Measurements from ENCODE around the gene GNAS.
A peak's percentile ranks its signal among the peaks of the same experiment; 100 is the strongest.

Gene GNAS

GRCh38 chr20:58886546-58886945 lies 34.0 kb downstream of the GNAS start:
- no peak for DNase-seq

DNA sequence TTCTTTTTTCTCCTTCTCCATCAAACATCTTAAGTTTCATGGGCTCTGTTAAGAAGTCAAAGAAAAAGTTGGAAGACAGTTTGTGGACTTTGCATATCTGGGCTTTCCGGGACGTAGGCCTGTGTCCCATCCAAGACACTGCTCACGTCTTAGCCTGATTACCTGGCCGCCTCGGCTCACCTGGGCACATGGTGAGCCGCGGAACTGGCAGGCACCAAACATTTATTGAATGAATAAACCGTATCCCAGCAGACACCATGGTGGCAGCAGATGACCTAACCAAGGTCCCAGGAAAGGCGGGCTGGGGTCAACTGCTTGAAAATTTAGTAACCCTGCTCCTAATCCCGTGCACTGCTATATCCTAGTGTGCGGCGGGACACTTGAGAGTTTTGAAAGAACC lies 35.6 kb downstream of the GNAS start:
- no peak for DNase-seq

- peak; percentile 77 for DNase-seq
Measured at GRCh38 chr20:58888521-58889333, 36.2 kb downstream of the GNAS start.

DNA sequence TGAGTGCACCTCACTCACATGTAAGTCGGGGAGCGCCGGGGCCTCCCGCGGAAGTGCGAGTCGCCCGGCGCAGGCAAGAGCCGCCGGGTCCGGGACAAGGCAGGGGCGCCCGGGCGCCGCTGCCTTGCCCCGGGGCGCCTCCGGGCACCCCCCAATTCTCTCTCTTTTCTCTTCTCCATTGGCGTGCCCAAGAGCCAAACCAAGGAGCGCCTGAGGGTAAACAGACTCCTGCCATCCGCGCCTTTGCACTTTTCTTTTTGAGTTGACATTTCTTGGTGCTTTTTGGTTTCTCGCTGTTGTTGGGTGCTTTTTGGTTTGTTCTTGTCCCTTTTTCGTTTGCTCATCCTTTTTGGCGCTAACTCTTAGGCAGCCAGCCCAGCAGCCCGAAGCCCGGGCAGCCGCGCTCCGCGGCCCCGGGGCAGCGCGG lies 36.8 kb downstream of the GNAS start:
- no peak for DNase-seq

DNA sequence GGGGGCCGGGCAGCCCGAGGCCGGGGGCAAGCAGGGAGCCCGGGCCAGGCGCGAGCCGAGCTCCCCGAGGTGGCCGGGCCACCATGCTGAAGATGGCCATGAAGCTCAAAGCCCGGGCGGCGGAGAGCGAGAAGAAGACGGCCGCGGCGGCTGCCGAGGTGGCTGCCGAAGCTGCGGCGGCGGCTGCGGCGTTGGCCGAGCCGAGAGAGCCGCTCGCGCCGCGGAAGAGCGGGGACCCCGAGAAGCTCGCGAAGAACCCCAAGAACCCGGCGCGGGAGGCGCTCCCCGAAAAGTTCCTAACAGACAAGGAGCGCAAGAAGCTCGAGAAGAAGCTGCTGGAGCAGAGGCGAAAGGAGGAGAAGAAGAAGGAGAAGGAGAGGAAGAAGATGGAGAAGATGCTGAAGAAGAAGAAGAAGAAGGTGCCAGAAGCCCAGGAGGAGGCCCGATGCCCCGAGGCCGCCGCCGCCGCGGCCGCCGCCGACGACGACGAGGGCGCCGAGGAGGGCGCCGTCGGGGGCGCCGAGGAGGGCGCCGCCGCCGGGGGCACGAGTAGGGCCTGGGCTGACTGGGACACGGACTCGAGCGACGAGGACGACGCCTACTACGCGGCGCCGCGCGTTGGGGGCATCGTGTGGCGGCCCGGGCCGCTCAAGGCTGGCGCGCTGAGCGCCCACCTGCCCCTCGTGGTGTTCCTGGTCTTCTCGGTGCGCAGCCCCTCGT lies 37.4 kb downstream of the GNAS start:
- no peak for DNase-seq

DNA sequence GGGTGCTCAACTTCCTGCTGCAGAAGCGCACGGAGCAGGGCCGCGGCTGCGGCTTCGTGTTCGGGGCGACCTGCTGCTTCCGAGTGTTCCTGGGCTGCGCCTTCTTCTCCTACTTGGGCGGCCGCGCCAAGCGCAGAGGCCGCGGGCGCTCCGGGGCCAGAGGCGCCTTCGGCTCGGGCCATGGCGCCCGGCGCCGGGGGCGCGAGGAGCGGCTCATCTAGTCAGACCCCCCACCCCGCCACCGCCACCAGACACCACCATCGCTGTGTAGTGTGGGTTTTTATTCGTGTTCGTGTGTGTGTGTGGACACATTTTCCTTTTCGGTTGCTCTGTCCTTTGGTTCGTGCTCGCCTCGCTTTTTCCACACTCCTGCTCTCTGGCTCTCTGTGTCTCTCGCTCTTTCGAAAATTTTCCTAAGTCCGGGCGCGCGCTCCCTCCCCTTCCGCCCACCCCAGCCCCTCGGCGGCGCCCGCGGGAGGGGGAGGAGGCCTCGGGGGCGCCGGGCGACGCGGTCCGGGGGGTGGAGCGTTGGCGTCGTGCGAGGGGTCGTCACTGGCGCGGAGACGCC lies 38.1 kb downstream of the GNAS start:
- DNase-seq = peak; percentile 69

GRCh38 chr20:58891086-58891717 lies 38.7 kb downstream of the GNAS start:
- DNase-seq = peak; percentile 72

- no peak for DNase-seq
Measured at GRCh38 chr20:58891718-58892140, 39.2 kb downstream of the GNAS start.

GRCh38 chr20:58892141-58892931 lies 39.8 kb downstream of the GNAS start:
- DNase-seq = peak; percentile 69

DNA sequence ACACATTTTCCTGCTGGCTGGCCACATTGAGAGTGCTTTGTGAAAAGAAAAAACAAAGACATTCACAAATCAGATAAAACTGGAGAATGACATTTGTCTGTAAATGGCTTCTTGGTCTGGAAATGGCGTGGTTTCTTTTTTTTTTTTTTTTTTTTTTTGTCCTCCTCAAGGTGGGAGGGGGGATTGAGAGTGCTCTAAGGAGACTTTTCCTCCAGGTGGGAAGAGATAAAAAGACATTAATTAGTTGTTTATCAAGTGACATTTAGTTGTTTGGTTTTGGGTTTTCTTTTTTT lies 40.4 kb downstream of the GNAS start:
- no peak for DNase-seq

- DNase-seq = no peak
Measured at GRCh38 chr20:58893355-58894120, 41.0 kb downstream of the GNAS start.

DNA sequence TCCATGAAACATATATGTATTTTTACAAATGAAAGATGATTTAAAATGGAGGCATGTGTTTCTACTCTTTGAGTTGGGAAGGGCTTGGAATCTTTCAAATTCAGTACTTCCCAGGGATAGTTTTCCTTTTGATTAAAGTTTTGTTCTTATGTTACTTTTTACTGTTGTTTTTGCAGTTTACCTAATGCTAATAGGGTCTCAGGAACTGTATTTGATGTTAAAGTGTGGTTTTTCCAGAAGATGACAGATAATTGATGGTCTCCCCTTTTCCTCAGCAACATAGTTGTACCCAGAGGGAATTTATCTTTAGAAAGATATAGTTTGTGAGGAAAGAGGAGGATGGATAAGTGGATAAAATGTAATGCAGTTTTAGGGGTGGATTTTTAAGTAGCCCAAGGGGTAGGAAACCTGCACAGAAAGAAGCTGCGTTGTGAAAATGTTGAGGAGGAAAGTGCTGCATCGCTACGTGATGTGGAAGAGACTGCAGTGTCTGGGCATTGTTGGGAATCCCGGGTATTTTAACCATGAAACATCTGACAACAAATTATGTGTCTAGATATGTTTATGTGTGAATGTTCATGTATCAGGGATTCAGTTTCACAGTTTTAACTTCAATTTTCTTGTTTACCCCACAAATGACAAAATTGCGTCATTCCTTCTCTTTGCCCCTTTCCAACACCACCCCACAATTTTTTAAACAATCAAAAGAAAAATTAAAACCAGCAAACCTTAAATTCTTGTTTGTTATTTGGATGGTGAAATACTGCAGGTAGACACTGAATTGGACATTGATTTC lies 42.3 kb downstream of the GNAS start:
- no peak for DNase-seq

DNA sequence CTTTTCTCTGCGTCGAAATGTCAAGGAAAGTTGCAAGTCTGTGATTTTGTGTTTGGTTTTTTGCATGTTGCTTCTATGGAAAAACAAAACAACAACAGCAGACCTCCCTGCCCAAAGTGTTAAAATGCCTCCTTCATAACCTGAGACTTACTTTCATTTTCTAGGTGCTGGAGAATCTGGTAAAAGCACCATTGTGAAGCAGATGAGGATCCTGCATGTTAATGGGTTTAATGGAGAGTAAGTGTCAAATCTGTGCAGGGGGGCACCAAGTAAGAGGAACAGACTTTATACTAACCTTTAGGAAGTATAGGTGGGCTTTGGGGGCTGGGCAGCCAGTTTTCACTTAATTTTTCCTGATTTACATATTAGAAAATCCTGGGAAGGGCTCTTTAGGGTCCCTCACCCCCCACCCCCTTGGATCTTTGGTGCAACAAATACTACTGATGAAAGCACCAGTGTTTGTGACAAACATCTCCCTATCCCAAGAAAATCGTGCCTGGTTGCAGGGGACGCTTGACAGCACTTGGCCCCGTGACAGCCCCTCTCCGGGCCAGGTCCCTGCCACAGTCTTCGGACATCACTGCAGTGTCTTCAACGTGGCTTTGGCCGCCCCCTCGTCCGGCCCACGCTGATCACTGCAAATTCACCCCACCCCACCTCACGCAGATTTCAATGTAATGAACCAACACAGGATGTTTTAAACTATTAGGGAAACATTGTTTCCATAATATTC lies 43.1 kb downstream of the GNAS start:
- no peak for DNase-seq

- no peak for DNase-seq
Measured at GRCh38 chr20:58896820-58897219, 44.3 kb downstream of the GNAS start.

GRCh38 chr20:58897488-58897887 lies 45.0 kb downstream of the GNAS start:
- no peak for DNase-seq

GRCh38 chr20:58898629-58899408 lies 46.3 kb downstream of the GNAS start:
- DNase-seq = no peak

- DNase-seq = no peak
Measured at GRCh38 chr20:58899512-58899911, 47.0 kb downstream of the GNAS start.

- no peak for DNase-seq
Measured at GRCh38 chr20:58900397-58900796, 47.9 kb downstream of the GNAS start.
